ENCODE measurements around the gene FGFR2.

DNA sequence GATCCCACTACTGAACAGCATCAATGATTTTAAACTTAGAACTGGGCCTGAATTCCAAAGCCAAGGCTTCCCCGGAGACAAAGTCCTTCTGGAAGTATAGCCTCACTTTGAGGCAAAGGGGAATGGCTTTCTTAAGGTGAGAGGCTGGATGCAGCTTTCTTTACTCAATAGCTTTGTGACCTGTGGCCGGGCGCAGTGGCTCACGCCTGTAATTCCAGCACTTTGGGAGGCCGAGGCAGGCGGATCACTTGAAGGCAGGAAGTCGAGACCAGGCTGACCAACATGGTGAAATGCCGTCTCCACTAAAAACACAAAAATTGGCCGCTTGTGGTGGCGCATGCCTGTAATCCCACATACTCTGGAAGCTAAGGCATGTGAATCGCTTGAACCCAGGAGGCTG lies 3.2 kb upstream of the FGFR2 start:
- TF ChIP-seq CTCF (IDR thresholded peaks at IDR 0.05), result no peak
- TF ChIP-seq POLR2A (IDR thresholded peaks at IDR 0.05), result no peak

All from thyroid gland (tissue), 4 donors.